ENCODE results near the gene OPA1.

- TF ChIP-seq CTCF (IDR thresholded peaks at IDR 0.05) (no peak), POLR2A (IDR thresholded peaks at IDR 0.05) (no peak)
Observed at GRCh38 chr3:193556841-193557240, 36.2 kb upstream of the OPA1 start.
